ENCODE measurements around the gene BATF3. TPM values are rescaled to one million over a fixed set of nuclear protein-coding genes. Genes with fewer than 3 reads are reported as not detected.

BATF3 gene
- total and polyA plus RNA-seq, 2 donors (not counting 3 experiments of a cell fraction or from before 2014, with no cell fraction given), result 0.69 to 1.9 TPM

DNA sequence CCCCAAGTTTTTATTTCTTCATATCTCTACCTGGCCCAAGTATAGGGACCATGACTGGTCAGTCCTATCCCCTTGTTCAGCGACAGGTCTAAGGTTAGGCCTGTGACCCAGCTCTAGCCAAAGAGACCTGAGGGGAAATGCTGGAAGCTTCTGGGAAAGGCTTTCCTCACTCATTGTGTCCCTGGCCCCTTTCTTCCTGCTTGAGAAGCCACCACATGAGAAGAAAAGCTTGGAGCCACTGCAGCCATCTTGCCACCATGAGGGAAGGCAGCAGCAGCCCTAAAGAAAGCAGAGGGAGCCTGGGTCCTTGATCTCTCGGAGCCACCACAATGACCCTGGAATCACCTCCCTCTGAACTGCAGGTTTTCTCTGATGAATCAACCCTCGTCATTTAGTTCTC is 47.7 kb downstream of the BATF3 start:
- BruUV-seq (replicated peaks), result no TSS peak
- Histone ChIP-seq H3K79me2 (ENCODE audit: control insufficient read depth, insufficient read depth, low read length) (no peaks in the 10 kb centered on the region), H3K4me2 (ENCODE audit: insufficient read depth, low read length) (no peak overlapping the region), H3K4me1 (ENCODE audit: control insufficient read depth, extremely low read depth, insufficient read depth, low read length) (no peaks in the 10 kb centered on the region), H3K27me3 (ENCODE audit: control insufficient read depth in 2 of 2, insufficient read depth in 2 of 2, low read length in 2 of 2) (peaks cover 0 to 8% of the 10 kb centered on the region in 2 experiments), H3K9me3 (replicated peaks; ENCODE audit: control insufficient read depth, insufficient read depth, low read length) (no peaks in the 10 kb centered on the region), H3K9ac (replicated peaks; ENCODE audit: extremely low read depth, insufficient read depth, low read length) (no peak overlapping the region), H4K20me1 (replicated peaks; ENCODE audit: control insufficient read depth, extremely low read depth, insufficient read depth, low read length) (no peaks in the 10 kb centered on the region), H2AFZ (ENCODE audit: low read depth, low read length) (no peak overlapping the region), H3K27ac (ENCODE audit: insufficient read depth, low read depth, low read length) (no peak overlapping the region), H3K4me3 (replicated peaks in 1 of 3; ENCODE audit: insufficient read depth in 1 of 3, low read depth in 1 of 3, low read length in 3 of 3) (no peak overlapping the region), H3K36me3 (ENCODE audit: control insufficient read depth in 2 of 2, extremely low read depth in 1 of 2, insufficient read depth in 2 of 2, low read length in 2 of 2) (no peaks in the 10 kb centered on the region), H3K9me1 (replicated peaks; ENCODE audit: control insufficient read depth, extremely low read depth, insufficient read depth, low read length) (no peaks in the 10 kb centered on the region)
- intact Hi-C loops (cut with micrococcal nuclease), result no loop called here
- FAIRE-seq, result no peak
- POLR2A ChIA-PET, result no interaction called here
- CTCF ChIA-PET, result interaction anchor here (1.0 to 4.5 kb wide), 6 partner anchors 12 to 315 kb away, joined by 3 to 36 read pairs (median 4); no protein-coding TSS in a partner anchor
- dilution Hi-C loops (cut with MboI; ENCODE audit: extremely low pct_ligation_motif_present, low sequenced_read_pairs), result no loop called here
- TF ChIP-seq, protein P1, sequence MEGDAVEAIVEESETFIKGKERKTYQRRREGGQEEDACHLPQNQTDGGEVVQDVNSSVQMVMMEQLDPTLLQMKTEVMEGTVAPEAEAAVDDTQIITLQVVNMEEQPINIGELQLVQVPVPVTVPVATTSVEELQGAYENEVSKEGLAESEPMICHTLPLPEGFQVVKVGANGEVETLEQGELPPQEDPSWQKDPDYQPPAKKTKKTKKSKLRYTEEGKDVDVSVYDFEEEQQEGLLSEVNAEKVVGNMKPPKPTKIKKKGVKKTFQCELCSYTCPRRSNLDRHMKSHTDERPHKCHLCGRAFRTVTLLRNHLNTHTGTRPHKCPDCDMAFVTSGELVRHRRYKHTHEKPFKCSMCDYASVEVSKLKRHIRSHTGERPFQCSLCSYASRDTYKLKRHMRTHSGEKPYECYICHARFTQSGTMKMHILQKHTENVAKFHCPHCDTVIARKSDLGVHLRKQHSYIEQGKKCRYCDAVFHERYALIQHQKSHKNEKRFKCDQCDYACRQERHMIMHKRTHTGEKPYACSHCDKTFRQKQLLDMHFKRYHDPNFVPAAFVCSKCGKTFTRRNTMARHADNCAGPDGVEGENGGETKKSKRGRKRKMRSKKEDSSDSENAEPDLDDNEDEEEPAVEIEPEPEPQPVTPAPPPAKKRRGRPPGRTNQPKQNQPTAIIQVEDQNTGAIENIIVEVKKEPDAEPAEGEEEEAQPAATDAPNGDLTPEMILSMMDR (IDR thresholded peaks at IDR 0.05; ENCODE audit: extremely low read depth in 1 of 2, insufficient read depth in 1 of 2, low read depth in 1 of 2, low read length in 2 of 2), result no peak
- TF ChIP-seq JUN (IDR thresholded peaks at IDR 0.05; ENCODE audit: borderline replicate concordance, insufficient read depth, insufficient read length, low read depth), result no peak
- no peak for TF ChIP-seq GATA2 (IDR thresholded peaks at IDR 0.05; ENCODE audit: insufficient read depth, insufficient read length, low read depth, low read length)
- no peak for TF ChIP-seq POLR2A (IDR thresholded peaks at IDR 0.05; ENCODE audit: low read depth, low read length)
- TF ChIP-seq FOS (IDR thresholded peaks at IDR 0.05; ENCODE audit: borderline replicate concordance, insufficient read depth, low read length), result no peak
- TF ChIP-seq MYC (IDR thresholded peaks at IDR 0.05; ENCODE audit: low read depth, low read length), result no peak
- no peak for DNase-seq (ENCODE audit: low read depth, low spot score)

DNA sequence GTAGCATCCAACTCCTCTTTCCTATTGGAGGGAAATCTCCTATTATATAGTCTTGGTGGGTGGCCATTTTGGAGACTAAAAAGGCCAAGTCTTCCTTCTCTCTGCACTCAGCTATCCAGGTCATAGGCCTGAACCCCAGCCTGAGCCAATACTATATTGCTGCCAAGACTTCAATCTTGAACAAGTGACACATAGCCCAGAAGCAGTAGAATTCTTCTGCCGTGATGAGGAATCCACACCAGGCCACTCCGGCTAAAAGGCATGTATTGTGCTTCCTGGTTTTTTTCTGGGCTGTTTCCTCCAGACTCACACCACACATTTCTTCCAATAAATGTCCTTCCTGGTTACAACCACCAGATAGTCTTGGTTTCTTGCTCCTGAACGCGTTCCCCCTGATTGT is 48.1 kb downstream of the BATF3 start:
- no peaks in the 10 kb centered on the region for H4K20me1 ChIP-seq (replicated peaks; ENCODE audit: control insufficient read depth, extremely low read depth, insufficient read depth, low read length)
- H3K4me1 ChIP-seq (ENCODE audit: control insufficient read depth, extremely low read depth, insufficient read depth, low read length), result peaks cover under 1% of the 10 kb centered on the region
- no peaks in the 10 kb centered on the region for H3K36me3 ChIP-seq (ENCODE audit: control insufficient read depth in 2 of 2, extremely low read depth in 1 of 2, insufficient read depth in 2 of 2, low read length in 2 of 2)
- POLR2A ChIA-PET, result no interaction called here
- no peak overlapping the region for H3K9ac ChIP-seq (replicated peaks; ENCODE audit: extremely low read depth, insufficient read depth, low read length)
- H3K9me1 ChIP-seq (replicated peaks; ENCODE audit: control insufficient read depth, extremely low read depth, insufficient read depth, low read length), result no peaks in the 10 kb centered on the region
- H2AFZ ChIP-seq (ENCODE audit: low read depth, low read length), result no peak overlapping the region
- TF ChIP-seq POLR2A (IDR thresholded peaks at IDR 0.05; ENCODE audit: low read depth, low read length) (no peak), GATA2 (IDR thresholded peaks at IDR 0.05; ENCODE audit: insufficient read depth, insufficient read length, low read depth, low read length) (no peak)
- no TSS peak for BruUV-seq (replicated peaks)
- H3K4me2 ChIP-seq (ENCODE audit: insufficient read depth, low read length), result no peak overlapping the region
- CTCF ChIA-PET, result interaction anchor here (1.1 to 4.5 kb wide), 3 partner anchors 12 to 17 kb away, joined by 4 to 36 read pairs (median 11); no protein-coding TSS in a partner anchor
- no peaks in the 10 kb centered on the region for H3K9me3 ChIP-seq (replicated peaks; ENCODE audit: control insufficient read depth, insufficient read depth, low read length)
- no peaks in the 10 kb centered on the region for H3K79me2 ChIP-seq (ENCODE audit: control insufficient read depth, insufficient read depth, low read length)
- FAIRE-seq (peak; percentile 42), DNase-seq (ENCODE audit: low read depth, low spot score) (no peak)
- intact Hi-C loops (cut with micrococcal nuclease) (no loop called here), dilution Hi-C loops (cut with MboI; ENCODE audit: extremely low pct_ligation_motif_present, low sequenced_read_pairs) (no loop called here)
- peaks cover 0 to 8% of the 10 kb centered on the region in 2 experiments for H3K27me3 ChIP-seq (ENCODE audit: control insufficient read depth in 2 of 2, insufficient read depth in 2 of 2, low read length in 2 of 2)
- H3K4me3 ChIP-seq (replicated peaks in 1 of 3; ENCODE audit: insufficient read depth in 1 of 3, low read depth in 1 of 3, low read length in 3 of 3), result no peak overlapping the region
- H3K27ac ChIP-seq (ENCODE audit: insufficient read depth, low read depth, low read length), result no peak overlapping the region

Measured in endothelial cell of umbilical vein (primary cell).